C4-2B (cell line): ENCODE results near the gene ADGRE2.

ENCODE experiments used
- ZFX ChIP-seq: fragments of 450-650 bp; IDR thresholded peaks from 2 replicates; pipeline ENCODE4 v1.6.1; 2017
- TF ChIP-seq, protein P1 (sequence below): fragments of 450-650 bp; conservative IDR thresholded peaks from 2 replicates; pipeline ENCODE4 v1.5.1; 2017; ENCODE audit warnings: mild to moderate bottlenecking

DNA sequence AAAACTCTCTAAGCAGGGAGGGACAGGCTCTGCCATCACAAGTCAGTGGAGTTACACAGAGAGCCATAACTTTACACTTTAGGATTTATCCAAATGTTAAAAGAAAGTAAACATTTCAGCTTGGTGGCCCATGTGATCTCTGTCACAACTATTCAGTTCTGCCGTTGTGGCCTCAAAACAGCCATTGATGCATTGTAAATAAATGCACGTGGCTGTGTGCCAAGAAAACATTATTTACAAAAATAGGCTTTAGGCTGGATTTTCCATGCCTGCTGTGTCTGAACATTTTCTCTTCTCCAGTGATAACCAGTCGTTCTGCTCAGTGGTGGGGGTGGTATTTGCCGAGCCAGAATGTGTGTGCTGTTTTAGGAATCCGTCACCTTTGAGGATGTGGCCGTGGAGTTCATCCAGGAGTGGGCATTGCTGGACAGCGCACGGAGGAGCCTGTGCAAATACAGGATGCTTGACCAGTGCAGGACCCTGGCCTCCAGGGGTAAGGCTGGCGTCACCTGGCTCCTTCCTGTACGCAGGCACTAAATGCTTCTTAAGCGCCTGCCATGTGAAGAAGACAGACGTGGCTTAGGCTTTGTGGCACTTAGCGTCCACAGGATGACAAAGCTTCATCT, 83.6 kb downstream of the ADGRE2 start:
- TF ChIP-seq, protein P1, sequence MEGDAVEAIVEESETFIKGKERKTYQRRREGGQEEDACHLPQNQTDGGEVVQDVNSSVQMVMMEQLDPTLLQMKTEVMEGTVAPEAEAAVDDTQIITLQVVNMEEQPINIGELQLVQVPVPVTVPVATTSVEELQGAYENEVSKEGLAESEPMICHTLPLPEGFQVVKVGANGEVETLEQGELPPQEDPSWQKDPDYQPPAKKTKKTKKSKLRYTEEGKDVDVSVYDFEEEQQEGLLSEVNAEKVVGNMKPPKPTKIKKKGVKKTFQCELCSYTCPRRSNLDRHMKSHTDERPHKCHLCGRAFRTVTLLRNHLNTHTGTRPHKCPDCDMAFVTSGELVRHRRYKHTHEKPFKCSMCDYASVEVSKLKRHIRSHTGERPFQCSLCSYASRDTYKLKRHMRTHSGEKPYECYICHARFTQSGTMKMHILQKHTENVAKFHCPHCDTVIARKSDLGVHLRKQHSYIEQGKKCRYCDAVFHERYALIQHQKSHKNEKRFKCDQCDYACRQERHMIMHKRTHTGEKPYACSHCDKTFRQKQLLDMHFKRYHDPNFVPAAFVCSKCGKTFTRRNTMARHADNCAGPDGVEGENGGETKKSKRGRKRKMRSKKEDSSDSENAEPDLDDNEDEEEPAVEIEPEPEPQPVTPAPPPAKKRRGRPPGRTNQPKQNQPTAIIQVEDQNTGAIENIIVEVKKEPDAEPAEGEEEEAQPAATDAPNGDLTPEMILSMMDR = no peak
- no peak for TF ChIP-seq ZFX
